ENCODE data around the gene RNF213. TPM values are rescaled to one million over a fixed set of nuclear protein-coding genes. Genes with fewer than 3 reads are reported as not detected.

RNF213 gene
- polyA plus RNA-seq, 1 donor (not counting 4 experiments of a cell fraction or from before 2014, with no cell fraction given), result 24.4 TPM

GRCh38 chr17:80380555-80381002 lies 119.9 kb downstream of the RNF213 start:
- Histone ChIP-seq H3K9ac (ENCODE audit: control insufficient read depth, extremely low read depth, insufficient read depth, low read length) (no peak overlapping the region), H4K20me1 (ENCODE audit: control insufficient read depth, extremely low read depth, insufficient read depth, low read length) (no peaks in the 10 kb centered on the region), H3K4me1 (ENCODE audit: control insufficient read depth, extremely low read depth, insufficient read depth, low read length) (no peaks in the 10 kb centered on the region), H3K36me3 (ENCODE audit: control insufficient read depth in 2 of 2, extremely low read depth in 1 of 2, insufficient read depth in 2 of 2, low read length in 2 of 2) (peaks cover 53 to 60% of the 10 kb centered on the region in 2 experiments), H3K9me1 (ENCODE audit: control insufficient read depth, extremely low read depth, insufficient read depth, low read length) (no peaks in the 10 kb centered on the region), H3K9me3 (ENCODE audit: control insufficient read depth, low read depth, low read length) (no peaks in the 10 kb centered on the region), H3K27me3 (ENCODE audit: control insufficient read depth, extremely low read depth, insufficient read depth, low read length) (no peaks in the 10 kb centered on the region), H2AFZ (ENCODE audit: control insufficient read depth, low read length) (no peak overlapping the region), H3K4me3 (ENCODE audit: control insufficient read depth in 2 of 3, extremely low read depth in 1 of 3, insufficient read depth in 2 of 3, low read depth in 1 of 3, low read length in 3 of 3) (no peak overlapping the region), H3K27ac (ENCODE audit: control insufficient read depth, insufficient read depth, low read length) (no peak overlapping the region), H3K79me2 (ENCODE audit: control insufficient read depth, insufficient read depth, low read length) (no peaks in the 10 kb centered on the region), H3K4me2 (ENCODE audit: control insufficient read depth, extremely low read depth, insufficient read depth, low read depth, low read length) (no peak overlapping the region)
- no peak for FAIRE-seq
- dilution Hi-C loops (cut with MboI; ENCODE audit: extremely low pct_ligation_motif_present, low sequenced_read_pairs), result no loop called here
- no peak for TF ChIP-seq CTCF (optimal IDR thresholded peaks at IDR 0.05 in 1 of 3, IDR thresholded peaks at IDR 0.05 in 1 of 3, conservative IDR thresholded peaks at IDR 0.05 in 1 of 3; ENCODE audit: extremely low read depth in 1 of 3, insufficient read depth in 2 of 3, low read length in 3 of 3)
- no peak for TF ChIP-seq EZH2 (IDR thresholded peaks at IDR 0.05; ENCODE audit: low read length)
- no peak for DNase-seq (ENCODE audit: low read depth, low spot score)

DNA sequence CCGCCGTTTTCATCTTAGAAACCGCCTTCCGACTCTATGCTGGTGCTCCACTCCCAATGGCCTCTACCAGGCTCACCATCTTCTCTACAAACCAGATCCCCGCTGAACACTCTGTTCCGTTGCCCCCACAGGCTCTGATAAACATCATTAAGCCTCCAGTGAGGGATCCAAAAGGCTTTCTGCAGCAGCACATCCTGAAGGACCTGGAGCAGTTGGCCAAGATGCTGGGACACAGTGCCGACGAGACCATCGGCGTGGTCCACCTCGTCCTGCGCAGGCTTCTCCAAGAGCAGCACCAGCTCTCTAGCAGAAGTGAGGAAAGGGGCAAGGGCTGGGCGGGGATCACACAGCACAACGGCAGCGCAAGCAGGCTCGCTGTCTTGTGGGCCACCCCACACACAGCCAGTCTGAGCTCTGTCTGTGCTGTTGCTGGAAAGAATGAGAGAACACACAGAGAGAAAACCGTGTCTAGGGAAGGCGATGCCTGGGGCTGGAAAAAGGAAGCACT lies 120.8 kb downstream of the RNF213 start:
- Histone ChIP-seq H3K79me2 (ENCODE audit: control insufficient read depth, insufficient read depth, low read length) (no peaks in the 10 kb centered on the region), H3K27me3 (ENCODE audit: control insufficient read depth, extremely low read depth, insufficient read depth, low read length) (no peaks in the 10 kb centered on the region), H3K4me1 (ENCODE audit: control insufficient read depth, extremely low read depth, insufficient read depth, low read length) (no peaks in the 10 kb centered on the region), H3K4me3 (ENCODE audit: control insufficient read depth in 2 of 3, extremely low read depth in 1 of 3, insufficient read depth in 2 of 3, low read depth in 1 of 3, low read length in 3 of 3) (no peak overlapping the region), H3K27ac (ENCODE audit: control insufficient read depth, insufficient read depth, low read length) (no peak overlapping the region), H2AFZ (ENCODE audit: control insufficient read depth, low read length) (no peak overlapping the region), H3K9ac (ENCODE audit: control insufficient read depth, extremely low read depth, insufficient read depth, low read length) (no peak overlapping the region), H3K4me2 (ENCODE audit: control insufficient read depth, extremely low read depth, insufficient read depth, low read depth, low read length) (no peak overlapping the region), H4K20me1 (ENCODE audit: control insufficient read depth, extremely low read depth, insufficient read depth, low read length) (no peaks in the 10 kb centered on the region), H3K9me1 (ENCODE audit: control insufficient read depth, extremely low read depth, insufficient read depth, low read length) (no peaks in the 10 kb centered on the region), H3K9me3 (ENCODE audit: control insufficient read depth, low read depth, low read length) (no peaks in the 10 kb centered on the region), H3K36me3 (ENCODE audit: control insufficient read depth in 2 of 2, extremely low read depth in 1 of 2, insufficient read depth in 2 of 2, low read length in 2 of 2) (peaks cover 51 to 56% of the 10 kb centered on the region in 2 experiments)
- no peak for FAIRE-seq
- dilution Hi-C loops (cut with MboI; ENCODE audit: extremely low pct_ligation_motif_present, low sequenced_read_pairs), result no loop called here
- no peak for TF ChIP-seq CTCF (optimal IDR thresholded peaks at IDR 0.05 in 1 of 3, IDR thresholded peaks at IDR 0.05 in 1 of 3, conservative IDR thresholded peaks at IDR 0.05 in 1 of 3; ENCODE audit: extremely low read depth in 1 of 3, insufficient read depth in 2 of 3, low read length in 3 of 3)
- no peak for DNase-seq (ENCODE audit: low read depth, low spot score)

All from keratinocyte (primary cell).